ENCODE data around the gene SEPTIN12. TPM values are rescaled to one million over a fixed set of nuclear protein-coding genes. Genes with fewer than 3 reads are reported as not detected.

SEPTIN12 gene
- total RNA-seq, 1 experiment from 2014 or later = not detected

- Histone ChIP-seq H3K4me3 (ENCODE audit: low read length) (no peak overlapping the region), H3K9me3 (ENCODE audit: low read length) (no peaks in the 10 kb centered on the region), H3K27me3 (ENCODE audit: low read length) (no peaks in the 10 kb centered on the region), H3K9ac (ENCODE audit: low read length) (no peak overlapping the region), H3K36me3 (ENCODE audit: insufficient read depth, low read length) (peaks cover 4% of the 10 kb centered on the region), H3K27ac (ENCODE audit: low read length) (no peak overlapping the region), H4K20me1 (ENCODE audit: insufficient read depth, low read depth, low read length) (no peaks in the 10 kb centered on the region), H3K79me2 (ENCODE audit: low read length) (peaks cover 22% of the 10 kb centered on the region), H3K4me1 (ENCODE audit: low read length) (peaks cover 24% of the 10 kb centered on the region), H3K4me2 (ENCODE audit: low read depth, low read length, poor library complexity, severe bottlenecking) (no peak overlapping the region), H2AFZ (ENCODE audit: low read length) (no peak overlapping the region), H3K9me2 (replicated peaks; ENCODE audit: insufficient read depth, low read length) (no peaks in the 10 kb centered on the region)
- no peak for DNase-seq
Measured at GRCh38 chr16:4763791-4764190, 24.4 kb downstream of the SEPTIN12 start.

- H3K4me1 ChIP-seq (ENCODE audit: low read length) = peaks cover 11% of the 10 kb centered on the region
- H3K4me2 ChIP-seq (ENCODE audit: low read depth, low read length, poor library complexity, severe bottlenecking) = no peak overlapping the region
- DNase-seq = no peak
- H3K9me3 ChIP-seq (ENCODE audit: low read length) = no peaks in the 10 kb centered on the region
- no peaks in the 10 kb centered on the region for H3K27me3 ChIP-seq (ENCODE audit: low read length)
- no peak overlapping the region for H3K27ac ChIP-seq (ENCODE audit: low read length)
- no peak overlapping the region for H3K4me3 ChIP-seq (ENCODE audit: low read length)
- H3K36me3 ChIP-seq (ENCODE audit: insufficient read depth, low read length) = peaks cover 8% of the 10 kb centered on the region
- H3K79me2 ChIP-seq (ENCODE audit: low read length) = peaks cover 22% of the 10 kb centered on the region
- no peak overlapping the region for H2AFZ ChIP-seq (ENCODE audit: low read length)
- no peaks in the 10 kb centered on the region for H3K9me2 ChIP-seq (replicated peaks; ENCODE audit: insufficient read depth, low read length)
- no peak overlapping the region for H3K9ac ChIP-seq (ENCODE audit: low read length)
- no peaks in the 10 kb centered on the region for H4K20me1 ChIP-seq (ENCODE audit: insufficient read depth, low read depth, low read length)
Measured at GRCh38 chr16:4762205-4762604, 25.9 kb downstream of the SEPTIN12 start.

DNA sequence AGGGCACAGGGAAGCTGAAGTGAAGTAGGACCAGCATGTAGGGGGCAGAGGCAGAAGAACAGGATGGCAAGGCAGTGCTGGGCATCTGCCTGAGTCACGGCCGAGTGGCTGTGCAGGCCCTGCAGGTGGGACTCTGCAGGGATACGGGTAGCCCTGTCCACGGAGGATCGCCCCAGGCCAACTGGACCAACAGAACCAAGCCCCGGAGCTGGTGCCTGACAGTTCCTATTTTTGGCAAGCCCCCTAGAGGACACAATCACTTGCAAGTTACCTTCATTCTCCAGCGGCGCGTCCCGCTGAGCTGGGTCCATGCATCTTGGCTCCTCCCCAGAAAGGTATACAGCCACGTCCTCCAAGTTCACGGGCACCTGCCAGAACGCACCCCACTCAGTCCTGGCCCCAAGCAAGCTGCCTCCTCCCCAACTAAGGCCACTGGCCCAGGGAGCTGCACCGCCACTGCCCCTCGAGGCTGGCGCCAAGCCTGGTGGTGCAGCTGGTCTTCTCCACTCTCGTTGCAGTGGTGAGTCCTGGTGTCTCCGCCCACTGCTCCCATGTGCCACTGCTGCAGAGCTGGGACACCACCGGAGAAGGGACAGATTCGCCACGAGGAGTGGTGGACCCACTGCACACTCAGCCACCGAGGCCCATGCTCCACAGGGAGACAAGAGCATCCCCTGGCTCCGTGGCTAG, 27.8 kb downstream of the SEPTIN12 start:
- Histone ChIP-seq H4K20me1 (ENCODE audit: insufficient read depth, low read depth, low read length) (no peaks in the 10 kb centered on the region), H3K9me3 (ENCODE audit: low read length) (no peaks in the 10 kb centered on the region; the same call in 1 of the 2 replicates), H3K79me2 (ENCODE audit: low read length) (peaks cover 6% of the 10 kb centered on the region), H3K27ac (ENCODE audit: low read length) (no peak overlapping the region), H2AFZ (ENCODE audit: low read length) (no peak overlapping the region), H3K9ac (ENCODE audit: low read length) (no peak overlapping the region), H3K27me3 (ENCODE audit: low read length) (no peaks in the 10 kb centered on the region), H3K4me3 (ENCODE audit: low read length) (no peak overlapping the region), H3K4me1 (ENCODE audit: low read length) (no peaks in the 10 kb centered on the region; the same call in 1 of the 2 replicates), H3K4me2 (ENCODE audit: low read depth, low read length, poor library complexity, severe bottlenecking) (no peak overlapping the region), H3K36me3 (ENCODE audit: insufficient read depth, low read length) (peaks cover 17% of the 10 kb centered on the region), H3K9me2 (replicated peaks; ENCODE audit: insufficient read depth, low read length) (no peaks in the 10 kb centered on the region)
- DNase-seq = no peak

DNA sequence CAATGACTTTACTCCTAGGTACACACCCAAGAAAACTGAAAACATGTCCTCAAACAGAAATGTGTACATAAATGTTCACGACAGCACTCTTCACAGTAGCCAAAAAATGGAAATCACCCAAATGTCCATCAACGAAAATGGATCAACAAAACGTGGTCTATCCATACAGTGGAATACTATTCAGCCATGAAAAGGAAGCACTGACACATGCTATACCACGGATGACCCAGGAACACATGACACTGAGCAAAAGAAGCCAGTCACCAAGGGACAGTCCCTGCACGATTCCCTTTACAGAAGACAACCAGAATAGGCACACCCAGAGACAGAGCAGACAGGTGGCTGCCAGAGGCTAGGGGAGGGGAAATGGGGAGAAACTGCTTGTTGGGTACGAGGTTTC, 32.5 kb downstream of the SEPTIN12 start:
- Histone ChIP-seq H3K36me3 (ENCODE audit: insufficient read depth, low read length) (peaks cover 17% of the 10 kb centered on the region), H3K4me1 (ENCODE audit: low read length) (no peaks in the 10 kb centered on the region), H4K20me1 (ENCODE audit: insufficient read depth, low read depth, low read length) (no peaks in the 10 kb centered on the region), H3K27ac (ENCODE audit: low read length) (no peak overlapping the region), H3K27me3 (ENCODE audit: low read length) (no peaks in the 10 kb centered on the region), H2AFZ (ENCODE audit: low read length) (no peak overlapping the region), H3K9me3 (ENCODE audit: low read length) (no peaks in the 10 kb centered on the region; the same call in 1 of the 2 replicates), H3K9ac (ENCODE audit: low read length) (no peak overlapping the region), H3K79me2 (ENCODE audit: low read length) (no peaks in the 10 kb centered on the region), H3K9me2 (replicated peaks; ENCODE audit: insufficient read depth, low read length) (no peaks in the 10 kb centered on the region), H3K4me3 (ENCODE audit: low read length) (no peak overlapping the region), H3K4me2 (ENCODE audit: low read depth, low read length, poor library complexity, severe bottlenecking) (no peak overlapping the region)
- DNase-seq = no peak

GRCh38 chr16:4754865-4755264, 33.3 kb downstream of the SEPTIN12 start:
- Histone ChIP-seq H3K36me3 (ENCODE audit: insufficient read depth, low read length) (peaks cover 17% of the 10 kb centered on the region), H3K4me3 (ENCODE audit: low read length) (no peak overlapping the region), H3K27ac (ENCODE audit: low read length) (no peak overlapping the region), H3K9ac (ENCODE audit: low read length) (no peak overlapping the region), H2AFZ (ENCODE audit: low read length) (no peak overlapping the region), H3K27me3 (ENCODE audit: low read length) (no peaks in the 10 kb centered on the region), H3K4me2 (ENCODE audit: low read depth, low read length, poor library complexity, severe bottlenecking) (no peak overlapping the region), H3K9me2 (replicated peaks; ENCODE audit: insufficient read depth, low read length) (no peaks in the 10 kb centered on the region), H3K9me3 (ENCODE audit: low read length) (no peaks in the 10 kb centered on the region; the same call in 1 of the 2 replicates), H4K20me1 (ENCODE audit: insufficient read depth, low read depth, low read length) (no peaks in the 10 kb centered on the region), H3K79me2 (ENCODE audit: low read length) (no peaks in the 10 kb centered on the region), H3K4me1 (ENCODE audit: low read length) (no peaks in the 10 kb centered on the region)
- DNase-seq = no peak

- Histone ChIP-seq H3K79me2 (ENCODE audit: low read length) (no peaks in the 10 kb centered on the region), H3K9ac (ENCODE audit: low read length) (no peak overlapping the region), H3K9me3 (ENCODE audit: low read length) (no peaks in the 10 kb centered on the region; the same call in 1 of the 2 replicates), H3K4me3 (ENCODE audit: low read length) (no peak overlapping the region), H4K20me1 (ENCODE audit: insufficient read depth, low read depth, low read length) (no peaks in the 10 kb centered on the region), H3K4me2 (ENCODE audit: low read depth, low read length, poor library complexity, severe bottlenecking) (no peak overlapping the region), H3K9me2 (replicated peaks; ENCODE audit: insufficient read depth, low read length) (no peaks in the 10 kb centered on the region), H3K27ac (ENCODE audit: low read length) (no peak overlapping the region), H3K4me1 (ENCODE audit: low read length) (no peaks in the 10 kb centered on the region), H2AFZ (ENCODE audit: low read length) (no peak overlapping the region), H3K27me3 (ENCODE audit: low read length) (no peaks in the 10 kb centered on the region), H3K36me3 (ENCODE audit: insufficient read depth, low read length) (peaks cover 14% of the 10 kb centered on the region)
- no peak for DNase-seq
Measured at GRCh38 chr16:4753227-4753626, 34.9 kb downstream of the SEPTIN12 start.

DNA sequence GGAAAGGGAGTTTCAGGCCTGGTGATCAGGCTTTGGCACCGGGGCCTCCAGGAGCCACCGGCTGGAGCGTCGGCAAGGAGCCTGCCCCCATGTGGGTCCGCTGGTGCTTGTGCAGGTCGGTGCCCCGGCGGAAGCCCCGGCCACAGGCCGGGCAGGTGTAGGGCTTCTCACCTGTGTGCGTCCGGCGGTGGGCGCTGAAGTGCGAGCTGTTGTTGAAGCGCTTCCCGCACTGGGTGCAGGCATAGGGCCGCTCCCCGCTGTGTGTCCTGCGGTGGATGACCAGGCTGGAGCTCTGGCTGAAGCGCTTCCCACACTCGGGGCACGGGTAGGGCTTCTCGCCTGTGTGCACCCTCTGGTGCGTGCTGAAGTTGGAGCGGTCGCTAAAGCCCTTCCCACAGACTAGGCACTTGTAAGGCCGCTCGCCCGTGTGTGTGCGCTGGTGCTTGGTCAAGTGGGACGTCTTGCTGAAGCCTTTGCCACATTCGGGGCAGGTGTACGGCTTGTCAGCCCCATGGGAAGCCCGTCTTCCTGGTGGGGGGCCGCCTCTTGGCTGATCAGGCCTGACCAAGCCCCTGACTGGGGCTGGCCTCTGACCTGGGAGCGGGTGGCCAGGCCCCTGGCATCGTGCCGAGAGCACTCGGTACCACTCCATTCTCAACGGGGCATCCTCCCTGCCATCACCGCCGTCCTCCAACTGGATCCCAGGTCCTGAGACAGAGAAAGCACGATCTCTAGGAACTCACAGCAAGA, 35.6 kb downstream of the SEPTIN12 start:
- H4K20me1 ChIP-seq (ENCODE audit: insufficient read depth, low read depth, low read length) = no peaks in the 10 kb centered on the region
- peaks cover 13% of the 10 kb centered on the region for H3K36me3 ChIP-seq (ENCODE audit: insufficient read depth, low read length)
- no peak for DNase-seq
- no peaks in the 10 kb centered on the region for H3K27me3 ChIP-seq (ENCODE audit: low read length)
- no peak overlapping the region for H3K27ac ChIP-seq (ENCODE audit: low read length)
- H2AFZ ChIP-seq (ENCODE audit: low read length) = no peak overlapping the region
- no peaks in the 10 kb centered on the region; the same call in 1 of the 2 replicates for H3K9me3 ChIP-seq (ENCODE audit: low read length)
- no peak overlapping the region for H3K4me2 ChIP-seq (ENCODE audit: low read depth, low read length, poor library complexity, severe bottlenecking)
- H3K79me2 ChIP-seq (ENCODE audit: low read length) = no peaks in the 10 kb centered on the region
- no peaks in the 10 kb centered on the region for H3K4me1 ChIP-seq (ENCODE audit: low read length)
- H3K4me3 ChIP-seq (ENCODE audit: low read length) = no peak overlapping the region
- no peak overlapping the region for H3K9ac ChIP-seq (ENCODE audit: low read length)
- no peaks in the 10 kb centered on the region for H3K9me2 ChIP-seq (replicated peaks; ENCODE audit: insufficient read depth, low read length)

GRCh38 chr16:4750896-4751295, 37.2 kb downstream of the SEPTIN12 start:
- H3K27me3 ChIP-seq (ENCODE audit: low read length) = no peaks in the 10 kb centered on the region

More at GRCh38 chr16:4750896-4751295, 37.2 kb downstream of the SEPTIN12 start:
- Histone ChIP-seq H3K27ac (ENCODE audit: low read length) (no peak overlapping the region), H3K4me1 (ENCODE audit: low read length) (no peaks in the 10 kb centered on the region), H3K9me2 (replicated peaks; ENCODE audit: insufficient read depth, low read length) (no peaks in the 10 kb centered on the region), H3K9me3 (ENCODE audit: low read length) (no peaks in the 10 kb centered on the region; the same call in 1 of the 2 replicates), H4K20me1 (ENCODE audit: insufficient read depth, low read depth, low read length) (no peaks in the 10 kb centered on the region), H3K9ac (ENCODE audit: low read length) (no peak overlapping the region), H2AFZ (ENCODE audit: low read length) (no peak overlapping the region), H3K36me3 (ENCODE audit: insufficient read depth, low read length) (peaks cover 10% of the 10 kb centered on the region), H3K79me2 (ENCODE audit: low read length) (no peaks in the 10 kb centered on the region), H3K4me3 (ENCODE audit: low read length) (no peak overlapping the region), H3K4me2 (ENCODE audit: low read depth, low read length, poor library complexity, severe bottlenecking) (no peak overlapping the region)
- no peak for DNase-seq
